SU-DHL-6 (cell line): ENCODE results near the gene PIK3R6.

ENCODE experiments used
- EZH2phosphoT487 ChIP-seq: fragments of 200-600 bp; sonication (generic), shearing (Covaris generic); conservative IDR thresholded peaks from 2 replicates; pipeline ENCODE4 v1.6.1; 2018; ENCODE audit warnings: mild to moderate bottlenecking, antibody characterized with exemption, low read length, moderate library complexity, mixed read lengths
- TF ChIP-seq, protein P1 (sequence below): fragments of 200-600 bp; sonication (generic); IDR thresholded peaks from one replicate; pipeline ENCODE4 v1.5.1; 2017; ENCODE audit warnings: antibody characterized with exemption, mild to moderate bottlenecking, low read length, moderate library complexity; ENCODE audit not compliant: insufficient read depth, poor library complexity, severe bottlenecking

DNA sequence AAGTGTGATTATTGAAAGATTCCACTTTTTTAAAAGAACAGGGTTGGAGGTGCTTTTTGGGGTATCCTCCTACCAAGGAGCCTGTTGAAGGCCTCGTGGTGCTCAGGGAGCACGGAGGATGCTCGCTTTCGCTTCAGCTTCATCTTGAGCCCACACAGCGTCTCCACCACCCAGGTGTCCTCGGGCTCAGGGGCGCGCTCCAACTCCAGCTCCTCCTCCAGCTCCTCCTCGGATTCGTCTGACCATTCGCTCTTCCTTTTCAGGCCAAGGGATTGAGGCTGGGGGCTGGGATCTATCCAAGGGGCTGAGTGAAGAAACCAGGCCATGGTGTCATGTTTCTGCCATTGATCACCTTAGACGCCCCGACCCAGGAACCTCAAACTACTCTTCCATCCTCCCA lies 110.3 kb downstream of the PIK3R6 start:
- TF ChIP-seq, protein P1, sequence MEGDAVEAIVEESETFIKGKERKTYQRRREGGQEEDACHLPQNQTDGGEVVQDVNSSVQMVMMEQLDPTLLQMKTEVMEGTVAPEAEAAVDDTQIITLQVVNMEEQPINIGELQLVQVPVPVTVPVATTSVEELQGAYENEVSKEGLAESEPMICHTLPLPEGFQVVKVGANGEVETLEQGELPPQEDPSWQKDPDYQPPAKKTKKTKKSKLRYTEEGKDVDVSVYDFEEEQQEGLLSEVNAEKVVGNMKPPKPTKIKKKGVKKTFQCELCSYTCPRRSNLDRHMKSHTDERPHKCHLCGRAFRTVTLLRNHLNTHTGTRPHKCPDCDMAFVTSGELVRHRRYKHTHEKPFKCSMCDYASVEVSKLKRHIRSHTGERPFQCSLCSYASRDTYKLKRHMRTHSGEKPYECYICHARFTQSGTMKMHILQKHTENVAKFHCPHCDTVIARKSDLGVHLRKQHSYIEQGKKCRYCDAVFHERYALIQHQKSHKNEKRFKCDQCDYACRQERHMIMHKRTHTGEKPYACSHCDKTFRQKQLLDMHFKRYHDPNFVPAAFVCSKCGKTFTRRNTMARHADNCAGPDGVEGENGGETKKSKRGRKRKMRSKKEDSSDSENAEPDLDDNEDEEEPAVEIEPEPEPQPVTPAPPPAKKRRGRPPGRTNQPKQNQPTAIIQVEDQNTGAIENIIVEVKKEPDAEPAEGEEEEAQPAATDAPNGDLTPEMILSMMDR = no peak
- no peak for TF ChIP-seq EZH2phosphoT487
